A204.1 (cell line): ENCODE data around the gene OPA1.

Experiments used
- FAIRE-seq: peaks from 2 replicates; lab custom pipeline; 2012; peaks lifted over from hg19 to GRCh38; lab: Jason Lieb, UNC

OPA1 gene

DNA sequence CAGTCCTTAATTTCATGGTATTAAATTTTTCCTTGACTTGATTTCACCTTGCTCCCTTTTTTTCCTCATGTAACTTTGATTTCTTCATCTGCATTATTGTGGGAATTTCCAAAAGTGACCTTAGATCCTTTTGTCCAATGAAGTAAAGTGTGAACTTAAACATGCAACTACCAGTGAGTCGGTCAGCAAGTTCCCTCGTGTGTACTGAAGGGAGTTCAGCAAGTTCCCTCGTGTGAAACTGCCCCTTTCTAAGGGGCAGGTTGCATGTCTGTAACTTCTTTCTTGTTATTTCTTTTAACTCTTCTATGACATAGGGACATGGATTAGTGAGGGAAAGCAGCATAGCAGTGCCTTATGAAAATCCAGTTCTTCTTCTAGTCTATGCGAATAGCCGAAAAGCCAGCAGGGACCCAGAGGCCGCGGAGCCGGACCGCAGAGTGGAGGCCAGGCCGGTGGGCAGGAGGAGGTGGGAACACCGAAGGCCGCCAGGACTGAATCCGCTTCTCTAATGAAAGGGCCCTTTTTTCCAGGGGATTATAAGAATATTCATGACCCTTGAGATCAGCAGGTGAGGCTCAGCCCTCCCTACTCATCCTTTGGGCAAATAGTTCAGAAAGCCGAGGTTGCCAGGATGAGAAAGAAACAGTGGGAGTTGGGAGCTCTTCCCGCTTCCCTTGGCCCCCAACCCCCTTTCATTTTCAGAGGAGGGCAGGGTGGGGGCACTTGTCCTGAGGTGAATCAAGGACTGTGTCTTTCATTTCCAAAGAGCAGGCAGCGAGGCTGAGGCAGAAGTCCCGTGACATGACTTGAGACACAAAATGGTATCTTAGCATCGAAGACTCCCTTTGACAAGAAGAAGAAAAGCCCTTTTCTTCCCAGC lies 117.5 kb downstream of the OPA1 start:
- no peak for FAIRE-seq

- no peak for FAIRE-seq
Measured at GRCh38 chr3:193711166-193711485, 118.1 kb downstream of the OPA1 start.

DNA sequence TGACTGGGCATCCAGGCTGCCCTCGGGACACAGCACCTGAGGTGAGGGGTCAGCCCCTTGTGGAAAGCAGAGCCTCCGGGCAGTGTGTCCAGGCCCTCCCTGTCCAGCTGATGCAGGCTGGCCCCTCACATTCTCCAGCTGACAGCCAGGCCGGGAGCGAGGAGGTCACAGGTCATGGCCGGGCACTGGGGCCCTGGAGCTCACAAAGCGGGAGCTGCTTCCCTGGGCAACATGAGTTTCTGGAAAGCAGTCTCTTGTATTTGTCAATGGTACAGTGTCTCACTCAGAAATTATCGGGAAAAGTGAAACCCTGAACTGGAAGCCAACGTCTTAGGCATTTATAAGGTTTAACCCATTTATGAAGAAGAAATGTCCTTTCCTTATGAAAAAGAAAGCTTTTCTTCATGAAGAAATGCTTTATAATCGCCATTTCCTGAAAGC lies 118.5 kb downstream of the OPA1 start:
- FAIRE-seq: no peak

DNA sequence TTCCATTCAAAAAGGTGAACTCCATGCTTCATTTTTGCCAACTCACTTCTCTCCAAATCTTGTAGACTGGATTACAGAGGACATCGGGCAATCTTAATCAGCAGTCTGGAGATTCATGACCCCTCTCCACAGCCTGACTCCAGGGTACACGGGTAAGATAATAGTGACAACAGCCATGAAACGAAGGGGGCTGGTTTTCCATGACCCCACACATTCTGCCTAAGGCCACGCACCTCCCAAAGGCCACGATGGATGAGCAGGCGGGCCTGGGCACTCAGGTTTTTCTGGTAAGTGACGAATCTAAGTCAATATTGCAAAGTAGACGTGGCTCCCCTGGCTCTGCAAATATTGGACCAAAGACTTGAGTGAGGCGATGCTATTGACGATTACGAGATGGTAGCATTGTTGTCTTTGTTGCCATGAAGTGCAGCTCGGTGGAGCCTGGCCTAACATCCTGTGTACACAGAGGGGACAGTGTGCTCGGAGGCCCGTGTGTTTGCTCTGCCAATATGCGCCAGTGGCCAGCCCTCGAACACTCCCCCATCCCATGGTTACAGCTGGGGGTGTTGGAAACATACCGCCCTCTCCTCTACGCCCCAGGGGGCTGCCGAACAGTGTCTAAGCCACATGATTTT lies 119.1 kb downstream of the OPA1 start:
- no peak for FAIRE-seq

- FAIRE-seq: no peak
Measured at GRCh38 chr3:193712938-193713337, 119.9 kb downstream of the OPA1 start.

GRCh38 chr3:193714523-193715137 lies 121.6 kb downstream of the OPA1 start:
- no peak for FAIRE-seq

DNA sequence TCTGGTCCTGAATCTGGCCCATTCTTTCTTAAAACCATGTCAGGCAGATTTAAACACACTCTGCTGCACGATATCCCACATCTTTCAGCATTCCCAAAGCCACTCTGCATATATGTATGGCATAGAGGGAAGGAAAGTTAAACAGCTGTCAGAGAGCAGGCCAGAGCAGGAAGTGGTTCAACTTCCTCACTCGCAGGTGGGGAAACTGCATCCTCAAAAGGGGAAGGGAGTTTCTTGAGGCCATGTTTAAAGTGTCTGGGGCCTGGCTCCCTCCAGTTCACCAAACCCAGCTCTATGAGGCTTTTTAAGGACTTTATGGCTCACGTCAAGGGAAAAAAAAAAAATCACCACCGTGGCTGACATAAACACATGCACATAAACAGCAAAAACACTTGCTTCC lies 123.1 kb downstream of the OPA1 start:
- no peak for FAIRE-seq

- FAIRE-seq: no peak
Measured at GRCh38 chr3:193719735-193720134, 126.7 kb downstream of the OPA1 start.

- no peak for FAIRE-seq
Measured at GRCh38 chr3:193720169-193720568, 127.2 kb downstream of the OPA1 start.

GRCh38 chr3:193722566-193722965 lies 129.6 kb downstream of the OPA1 start:
- no peak for FAIRE-seq

DNA sequence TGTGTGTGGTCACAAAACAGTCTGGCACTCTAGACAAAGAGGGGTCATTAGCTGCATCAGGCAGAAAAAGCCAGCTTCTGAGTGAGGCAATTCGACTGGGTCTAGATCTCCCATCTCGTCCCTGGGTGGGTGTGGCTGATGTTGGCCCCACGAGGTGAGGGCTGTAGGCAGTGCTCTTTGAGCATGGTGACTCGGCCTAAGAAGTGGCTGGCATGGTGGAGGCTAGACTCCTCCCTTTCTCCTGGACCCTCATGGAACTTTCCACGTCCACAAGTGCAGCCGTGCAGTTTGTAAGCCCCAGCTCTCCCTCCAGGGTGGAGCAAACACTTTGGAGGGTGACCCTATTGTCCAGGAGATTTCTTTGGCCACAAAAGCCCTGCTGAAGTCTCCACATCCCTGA lies 134.1 kb downstream of the OPA1 start:
- FAIRE-seq: no peak

- FAIRE-seq: no peak
Measured at GRCh38 chr3:193728429-193729087, 135.6 kb downstream of the OPA1 start.

- FAIRE-seq: no peak
Measured at GRCh38 chr3:193729088-193729465, 136.1 kb downstream of the OPA1 start.

DNA sequence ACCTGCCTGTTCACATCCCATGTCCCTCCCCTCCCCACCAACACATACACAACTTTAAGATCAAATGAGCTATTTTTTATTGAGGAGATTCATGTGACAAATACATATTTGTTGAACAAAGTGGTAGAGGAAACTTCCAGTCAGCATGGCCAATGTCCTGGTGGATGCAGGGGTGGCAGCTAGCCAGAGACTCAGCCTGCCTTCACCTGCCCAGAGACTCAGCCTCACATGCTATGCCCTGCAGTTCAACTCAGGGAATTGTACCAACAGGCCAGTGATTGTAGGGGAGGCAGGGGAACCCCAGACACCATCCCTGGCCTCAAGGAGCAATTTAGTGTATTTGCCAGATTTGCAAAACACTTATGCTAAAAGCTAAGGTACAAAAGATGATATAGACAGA lies 136.6 kb downstream of the OPA1 start:
- no peak for FAIRE-seq

- no peak for FAIRE-seq
Measured at GRCh38 chr3:193730511-193730910, 137.5 kb downstream of the OPA1 start.

DNA sequence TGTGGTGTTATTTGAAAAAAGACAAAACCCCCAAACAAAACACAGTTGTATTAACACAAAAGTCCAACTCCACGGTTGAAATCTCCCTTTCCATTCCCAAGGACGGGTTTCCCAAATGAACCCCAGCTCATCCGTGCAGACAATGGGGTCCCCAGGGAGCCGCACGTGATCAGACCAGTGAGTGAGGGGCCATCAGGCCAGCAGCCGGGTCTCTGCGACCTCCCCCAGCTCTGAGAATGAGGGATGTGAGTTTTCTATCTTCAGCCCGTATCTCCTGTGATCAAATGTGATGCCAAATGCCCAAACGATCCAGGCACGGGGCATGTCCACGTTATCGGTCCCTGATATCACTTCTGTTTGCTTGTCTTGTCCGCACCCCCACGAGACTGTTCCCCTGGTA lies 138.0 kb downstream of the OPA1 start:
- FAIRE-seq: no peak

DNA sequence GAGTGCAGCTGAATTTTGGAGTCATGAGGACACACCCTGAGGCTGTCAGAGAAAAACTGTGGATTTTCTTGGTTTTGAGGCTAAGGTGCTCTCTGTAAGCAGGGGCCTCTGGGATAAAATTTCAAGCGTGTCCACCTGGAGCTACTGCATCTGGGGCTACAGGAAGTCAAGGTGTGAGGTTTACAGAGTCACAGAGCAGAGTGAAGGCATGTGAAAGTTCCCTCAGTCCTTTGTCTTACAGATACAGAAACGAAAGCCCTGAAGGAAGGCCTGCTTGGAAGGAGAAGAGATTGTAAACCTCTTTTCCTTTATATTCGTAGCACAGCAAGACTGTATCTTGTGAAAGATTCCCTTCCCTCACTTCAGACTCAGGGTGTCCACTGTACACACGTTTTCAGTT lies 138.6 kb downstream of the OPA1 start:
- no peak for FAIRE-seq

DNA sequence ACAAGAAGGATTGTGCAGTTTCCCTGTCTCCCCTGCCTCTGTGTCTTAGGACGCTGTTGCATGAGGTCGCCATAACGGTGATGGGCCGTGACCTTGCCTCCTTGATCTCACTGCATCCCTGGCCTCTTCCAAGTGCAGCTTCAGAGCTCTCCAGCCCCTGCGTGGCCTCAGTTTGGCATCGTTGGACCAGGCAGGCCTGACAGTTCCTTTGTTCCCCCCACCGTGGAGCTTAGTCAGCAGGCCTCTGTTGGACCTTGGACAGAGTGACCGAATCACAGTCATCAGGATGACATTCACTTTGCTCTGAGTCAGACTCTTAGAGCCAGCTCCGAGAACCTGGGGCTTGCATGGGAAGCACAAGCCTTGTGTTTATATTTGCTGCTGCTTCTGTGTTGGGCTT lies 139.4 kb downstream of the OPA1 start:
- no peak for FAIRE-seq

DNA sequence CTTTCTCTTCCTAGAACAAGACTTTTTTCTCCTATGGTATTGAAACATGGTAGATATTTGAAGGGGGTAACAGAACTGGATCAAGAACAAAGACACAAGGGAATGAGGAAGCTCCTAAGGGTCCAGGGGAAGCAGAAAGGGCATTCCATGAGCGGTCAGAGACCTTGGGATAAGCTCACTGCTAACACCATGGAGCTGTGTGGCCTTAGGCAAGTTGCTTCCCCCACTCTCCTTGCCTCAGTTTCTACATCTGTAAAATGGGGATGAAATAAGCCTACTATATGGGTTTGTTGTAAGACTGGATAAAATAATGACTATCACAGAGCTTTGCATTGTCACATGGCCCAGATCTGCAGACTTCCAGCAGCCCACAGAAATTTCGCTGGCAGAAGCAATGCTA lies 139.8 kb downstream of the OPA1 start:
- FAIRE-seq: no peak

GRCh38 chr3:193734737-193735366 lies 141.8 kb downstream of the OPA1 start:
- no peak for FAIRE-seq

DNA sequence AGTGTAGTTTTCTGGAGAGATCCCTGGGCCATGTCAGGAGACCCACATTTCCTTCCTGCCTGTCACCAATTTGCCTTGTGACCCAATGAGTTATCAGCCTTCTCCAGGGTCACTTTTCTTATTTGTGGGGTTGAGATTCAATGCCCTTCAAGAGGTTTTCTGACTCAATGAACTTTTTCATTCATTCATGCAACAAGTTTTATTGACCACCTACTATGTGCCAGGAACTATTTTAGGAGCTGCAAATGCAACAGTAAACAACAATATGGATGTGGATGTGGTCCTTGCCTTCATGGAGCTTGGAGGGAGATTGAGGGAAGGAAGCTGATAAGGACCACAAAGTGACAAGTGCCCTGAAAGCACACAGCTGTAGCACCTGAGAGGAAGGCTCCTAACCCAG lies 142.8 kb downstream of the OPA1 start:
- no peak for FAIRE-seq

DNA sequence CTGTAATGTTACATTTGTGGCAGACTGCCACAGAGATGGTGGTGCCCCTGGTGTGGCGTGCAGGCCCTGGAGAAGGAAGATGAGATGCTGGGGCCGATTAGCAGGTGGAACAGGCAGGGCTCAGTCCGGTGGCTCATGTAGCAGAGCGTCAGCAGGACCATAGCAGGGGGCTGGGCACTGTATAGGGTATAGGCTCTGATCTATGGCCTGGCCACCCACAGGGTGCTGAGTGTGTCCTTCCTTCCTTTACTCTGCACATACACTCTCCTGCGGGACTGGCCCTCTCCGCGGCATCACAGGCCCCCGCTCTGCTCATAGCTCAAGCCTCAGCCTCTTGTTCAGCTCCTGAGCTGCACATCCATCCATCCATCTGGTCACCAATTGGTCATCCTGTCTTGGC lies 143.6 kb downstream of the OPA1 start:
- no peak for FAIRE-seq
